H1 (cell line): ENCODE data around the gene ELP5. TPM values are rescaled to one million over a fixed set of nuclear protein-coding genes. Genes with fewer than 3 reads are reported as not detected.
A peak's percentile ranks its signal among the peaks of the same experiment; 100 is the strongest.

Source experiments
- CHD7 ChIP-seq: fragments of 300-600 bp; sonication (generic); IDR thresholded peaks from 2 replicates; pipeline ENCODE4 v1.7.1; 2012; ENCODE audit warnings: low read length, moderate library complexity, mild to moderate bottlenecking, inconsistent platforms; ENCODE audit not compliant: insufficient replicate concordance
- JUND ChIP-seq: IDR thresholded peaks from 2 replicates; pipeline ENCODE4 v1.6.1; 2011; ENCODE audit warnings: mild to moderate bottlenecking, improper control_type of control experiment, low read length
- SIN3A ChIP-seq, 2 experiments: IDR thresholded peaks in 1 of 2; conservative IDR thresholded peaks in 1 of 2; 2 replicates each; pipeline ENCODE4 v1.6.1; 2011 to 2012; ENCODE audit warnings: low read length in 2 of 2, improper control_type of control experiment in 1 of 2, low read depth in 1 of 2, mild to moderate bottlenecking in 1 of 2
- SP4 ChIP-seq: IDR thresholded peaks from 2 replicates; pipeline ENCODE4 v1.6.1; 2012; ENCODE audit warnings: low read length, inconsistent platforms
- polyA plus RNA-seq, 7 experiments: library from polyadenylated mRNA; depleted of rRNA in 3 of 7; stranded (reverse) in 5 of 7; unstranded in 2 of 7; fragments of >200 nt in 5 of 7; fragments of 200-250 nt in 2 of 7; gene quantifications; 1 replicate in 5 of 7; 2 replicates in 1 of 7; 4 replicates in 1 of 7; pipeline versions ENCODE4 v1.2.1 to v1.2.3, GENCODE V29; 2011 to 2013; ENCODE audit warnings: missing spikeins in 2 of 7, mixed read lengths in 2 of 7
- total RNA-seq: library from RNA; stranded (reverse); fragmentation: NEBNext Ultra II Directional; extraction: Animal tissue kit (Norgen Biotek cat#: 25700); gene quantifications from 2 replicates; pipeline ENCODE4 v1.2.1, GENCODE V29; 2021

Gene ELP5
- total and polyA plus RNA-seq, 2 of the 8 experiments (the other 6 are each of a cell fraction or from before 2014, with no cell fraction given) = 75.4 to 107 TPM

- TF ChIP-seq CHD7 (no peak), JUND (no peak), SP4 (peak; percentile 82), SIN3A (conservative IDR thresholded peaks at IDR 0.05 in 1 of 2, IDR thresholded peaks at IDR 0.05 in 1 of 2; ENCODE audit: low read depth in 1 of 2, low read length in 2 of 2) (peak; percentile 67 to 96; a peak in 2 of 4 replicates)
These were observed 38.1 kb upstream of the ELP5 start (continued) for GRCh38 chr17:7213895-7214299.
